DND-41 (cell line): Measurements from ENCODE around the gene STPG2.

Experiments
- ATAC-seq: fragments of 200-7000 bp; cut with Tn5 transposase; 3 replicates; pipeline ENCODE4 v1.9.1; 2021; ENCODE audit warnings: low read depth; ENCODE audit not compliant: insufficient read depth
- DNase-seq: peaks from one replicate; pipeline ENCODE4 v3.0.0-alpha.2; 2020
- H2AFZ ChIP-seq: 2 replicates; pipeline ENCODE4 v1.6.0; 2012; ENCODE audit warnings: low read depth, low read length
- H3K27ac ChIP-seq: 2 replicates; pipeline ENCODE4 v1.5.1; 2012; ENCODE audit warnings: low read length, inconsistent platforms
- H3K27me3 ChIP-seq: fragments of 200-600 bp; sonication (generic); 2 replicates; pipeline ENCODE4 v1.6.0; 2012; ENCODE audit warnings: low read length, mild to moderate bottlenecking, inconsistent platforms; ENCODE audit not compliant: insufficient read depth, poor library complexity
- H3K36me3 ChIP-seq: 2 replicates; pipeline ENCODE4 v1.5.1; 2012; ENCODE audit warnings: low read length, inconsistent platforms; ENCODE audit not compliant: insufficient read depth
- H3K4me1 ChIP-seq: 2 replicates; pipeline ENCODE4 v1.5.1; 2012; ENCODE audit warnings: mild to moderate bottlenecking, low read length; ENCODE audit not compliant: insufficient read depth
- H3K4me2 ChIP-seq: 2 replicates; pipeline ENCODE4 v1.6.0; 2012; ENCODE audit warnings: mild to moderate bottlenecking, moderate library complexity, low read length, inconsistent platforms; ENCODE audit not compliant: insufficient read depth
- H3K4me3 ChIP-seq, 2 experiments: fragments of 200-600 bp in 1 of 2; shearing (Covaris generic) in 1 of 2; 2 replicates each; pipeline ENCODE4 v1.5.1; 2012 to 2016; ENCODE audit warnings: inconsistent platforms in 2 of 2, low read length in 2 of 2, mild to moderate bottlenecking in 2 of 2, low read depth in 1 of 2, moderate library complexity in 1 of 2
- H3K79me2 ChIP-seq: 2 replicates; pipeline ENCODE4 v1.6.0; 2012; ENCODE audit warnings: low read length, inconsistent platforms; ENCODE audit not compliant: insufficient read depth
- H3K9ac ChIP-seq: 2 replicates; pipeline ENCODE4 v1.6.0; 2012; ENCODE audit warnings: low read depth, mild to moderate bottlenecking, inconsistent platforms, low read length, moderate library complexity
- H3K9me3 ChIP-seq: 2 replicates; pipeline ENCODE4 v1.5.1; 2012; ENCODE audit warnings: low read length, moderate library complexity, mild to moderate bottlenecking, inconsistent platforms; ENCODE audit not compliant: insufficient read depth, severe bottlenecking
- H4K20me1 ChIP-seq: 2 replicates; pipeline ENCODE4 v1.6.0; 2012; ENCODE audit warnings: low read length; ENCODE audit not compliant: insufficient read depth
- CTCF ChIP-seq: IDR thresholded peaks from 2 replicates; pipeline ENCODE4 v1.5.1; 2012; ENCODE audit warnings: borderline replicate concordance, low read length, moderate library complexity, mild to moderate bottlenecking; ENCODE audit not compliant: poor library complexity, severe bottlenecking; ENCODE audit errors: extremely low read depth
- EZH2 ChIP-seq: IDR thresholded peaks from 3 replicates; pipeline ENCODE4 v1.6.1; 2012; ENCODE audit warnings: borderline replicate concordance, low read depth, mild to moderate bottlenecking, moderate library complexity, low read length, inconsistent platforms; ENCODE audit not compliant: severe bottlenecking

STPG2 gene

GRCh38 chr4:98150092-98150761 is 7.0 kb upstream of the STPG2 start:
- Histone ChIP-seq H3K9ac (no peak overlapping the region), H3K9me3 (no peaks in the 10 kb centered on the region), H3K4me2 (no peak overlapping the region), H3K36me3 (no peaks in the 10 kb centered on the region), H3K27me3 (no peaks in the 10 kb centered on the region), H3K27ac (no peak overlapping the region), H4K20me1 (no peaks in the 10 kb centered on the region), H2AFZ (no peak overlapping the region), H3K4me3 (no peak overlapping the region), H3K4me1 (peaks cover 14% of the 10 kb centered on the region; the same call in 1 of the 2 replicates), H3K79me2 (no peaks in the 10 kb centered on the region)
- peak; percentile 33 for TF ChIP-seq CTCF
- no peak for TF ChIP-seq EZH2
- ATAC-seq (no peak), DNase-seq (no peak)

GRCh38 chr4:98148856-98149255 is 5.6 kb upstream of the STPG2 start:
- Histone ChIP-seq H2AFZ (no peak overlapping the region), H3K36me3 (no peaks in the 10 kb centered on the region), H3K4me3 (no peak overlapping the region), H3K9ac (no peak overlapping the region), H3K27me3 (no peaks in the 10 kb centered on the region), H4K20me1 (no peaks in the 10 kb centered on the region), H3K27ac (no peak overlapping the region), H3K9me3 (no peaks in the 10 kb centered on the region), H3K79me2 (no peaks in the 10 kb centered on the region), H3K4me1 (peaks cover 14% of the 10 kb centered on the region; the same call in 1 of the 2 replicates), H3K4me2 (peak overlapping the region; percentile 9; the same call in 1 of the 2 replicates)
- ATAC-seq = peak; percentile 80
- DNase-seq = no peak
- TF ChIP-seq CTCF = no peak
- TF ChIP-seq EZH2 = no peak

- no peak for TF ChIP-seq EZH2
- TF ChIP-seq CTCF = no peak
- H3K79me2 ChIP-seq = no peaks in the 10 kb centered on the region
- ATAC-seq = no peak
- H2AFZ ChIP-seq = no peak overlapping the region
- no peaks in the 10 kb centered on the region for H4K20me1 ChIP-seq
- H3K4me1 ChIP-seq = no peaks in the 10 kb centered on the region
- no peak overlapping the region for H3K4me2 ChIP-seq
- no peak overlapping the region for H3K4me3 ChIP-seq
- H3K27me3 ChIP-seq = no peaks in the 10 kb centered on the region
- no peak overlapping the region for H3K27ac ChIP-seq
- no peaks in the 10 kb centered on the region for H3K9me3 ChIP-seq
- no peak for DNase-seq
- H3K9ac ChIP-seq = no peak overlapping the region
- H3K36me3 ChIP-seq = no peaks in the 10 kb centered on the region
Measured at GRCh38 chr4:98126141-98126540, 17.1 kb downstream of the STPG2 start.
